Neural cell (in vitro differentiated cells): ENCODE results near the gene IDS.

ENCODE experiments used
- EZH2 ChIP-seq: fragments of 200-600, 300-800 bp; shearing (Covaris generic), sonication (generic); IDR thresholded peaks from 2 replicates; pipeline ENCODE4 v1.6.1; 2014; ENCODE audit warnings: antibody characterized with exemption, low read length, borderline replicate concordance, mild to moderate bottlenecking; ENCODE audit not compliant: insufficient read depth, poor library complexity, severe bottlenecking
- MXI1 ChIP-seq: fragments of 450-650 bp; conservative IDR thresholded peaks from 2 replicates; pipeline ENCODE4 v1.6.1; 2014; ENCODE audit warnings: antibody characterized with exemption, mild to moderate bottlenecking; ENCODE audit not compliant: poor library complexity, severe bottlenecking
- POLR2AphosphoS5 ChIP-seq: IDR thresholded peaks from 2 replicates; pipeline ENCODE4 v1.6.1; 2012
- TAF1 ChIP-seq: IDR thresholded peaks from 2 replicates; pipeline ENCODE4 v1.6.1; 2012; ENCODE audit warnings: low read depth
- TF ChIP-seq, protein P1 (sequence below): fragments of 450-650 bp; IDR thresholded peaks from 2 replicates; pipeline ENCODE4 v1.5.1; 2014; ENCODE audit warnings: antibody characterized with exemption, mild to moderate bottlenecking, moderate library complexity; ENCODE audit not compliant: poor library complexity, severe bottlenecking
- TF ChIP-seq, protein P2 (sequence below): IDR thresholded peaks from 2 replicates; pipeline ENCODE4 v1.6.1; 2012; ENCODE audit warnings: borderline replicate concordance

DNA sequence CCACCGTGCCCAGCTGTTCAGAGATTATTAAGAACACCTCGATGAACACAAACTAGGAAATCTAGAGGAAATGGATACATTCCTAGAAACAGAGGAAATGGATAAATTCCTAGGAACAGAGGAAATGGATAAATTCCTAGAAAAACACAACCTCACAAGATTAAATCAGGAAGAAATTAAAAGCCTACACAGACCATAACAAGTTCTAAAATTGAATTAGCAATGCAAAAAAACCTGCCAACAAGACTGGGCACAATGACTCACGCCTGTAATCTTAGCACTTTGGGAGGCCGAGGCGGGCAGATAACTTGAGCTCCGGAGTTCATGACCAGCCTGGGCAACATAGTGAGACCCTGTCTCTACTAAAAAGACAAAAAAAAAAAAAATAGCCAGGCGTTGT, 13.1 kb upstream of the IDS start:
- TF ChIP-seq, protein P1, sequence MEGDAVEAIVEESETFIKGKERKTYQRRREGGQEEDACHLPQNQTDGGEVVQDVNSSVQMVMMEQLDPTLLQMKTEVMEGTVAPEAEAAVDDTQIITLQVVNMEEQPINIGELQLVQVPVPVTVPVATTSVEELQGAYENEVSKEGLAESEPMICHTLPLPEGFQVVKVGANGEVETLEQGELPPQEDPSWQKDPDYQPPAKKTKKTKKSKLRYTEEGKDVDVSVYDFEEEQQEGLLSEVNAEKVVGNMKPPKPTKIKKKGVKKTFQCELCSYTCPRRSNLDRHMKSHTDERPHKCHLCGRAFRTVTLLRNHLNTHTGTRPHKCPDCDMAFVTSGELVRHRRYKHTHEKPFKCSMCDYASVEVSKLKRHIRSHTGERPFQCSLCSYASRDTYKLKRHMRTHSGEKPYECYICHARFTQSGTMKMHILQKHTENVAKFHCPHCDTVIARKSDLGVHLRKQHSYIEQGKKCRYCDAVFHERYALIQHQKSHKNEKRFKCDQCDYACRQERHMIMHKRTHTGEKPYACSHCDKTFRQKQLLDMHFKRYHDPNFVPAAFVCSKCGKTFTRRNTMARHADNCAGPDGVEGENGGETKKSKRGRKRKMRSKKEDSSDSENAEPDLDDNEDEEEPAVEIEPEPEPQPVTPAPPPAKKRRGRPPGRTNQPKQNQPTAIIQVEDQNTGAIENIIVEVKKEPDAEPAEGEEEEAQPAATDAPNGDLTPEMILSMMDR: no peak
- TF ChIP-seq EZH2 (no peak), MXI1 (no peak), POLR2AphosphoS5 (no peak), TAF1 (no peak)
- TF ChIP-seq, protein P2, sequence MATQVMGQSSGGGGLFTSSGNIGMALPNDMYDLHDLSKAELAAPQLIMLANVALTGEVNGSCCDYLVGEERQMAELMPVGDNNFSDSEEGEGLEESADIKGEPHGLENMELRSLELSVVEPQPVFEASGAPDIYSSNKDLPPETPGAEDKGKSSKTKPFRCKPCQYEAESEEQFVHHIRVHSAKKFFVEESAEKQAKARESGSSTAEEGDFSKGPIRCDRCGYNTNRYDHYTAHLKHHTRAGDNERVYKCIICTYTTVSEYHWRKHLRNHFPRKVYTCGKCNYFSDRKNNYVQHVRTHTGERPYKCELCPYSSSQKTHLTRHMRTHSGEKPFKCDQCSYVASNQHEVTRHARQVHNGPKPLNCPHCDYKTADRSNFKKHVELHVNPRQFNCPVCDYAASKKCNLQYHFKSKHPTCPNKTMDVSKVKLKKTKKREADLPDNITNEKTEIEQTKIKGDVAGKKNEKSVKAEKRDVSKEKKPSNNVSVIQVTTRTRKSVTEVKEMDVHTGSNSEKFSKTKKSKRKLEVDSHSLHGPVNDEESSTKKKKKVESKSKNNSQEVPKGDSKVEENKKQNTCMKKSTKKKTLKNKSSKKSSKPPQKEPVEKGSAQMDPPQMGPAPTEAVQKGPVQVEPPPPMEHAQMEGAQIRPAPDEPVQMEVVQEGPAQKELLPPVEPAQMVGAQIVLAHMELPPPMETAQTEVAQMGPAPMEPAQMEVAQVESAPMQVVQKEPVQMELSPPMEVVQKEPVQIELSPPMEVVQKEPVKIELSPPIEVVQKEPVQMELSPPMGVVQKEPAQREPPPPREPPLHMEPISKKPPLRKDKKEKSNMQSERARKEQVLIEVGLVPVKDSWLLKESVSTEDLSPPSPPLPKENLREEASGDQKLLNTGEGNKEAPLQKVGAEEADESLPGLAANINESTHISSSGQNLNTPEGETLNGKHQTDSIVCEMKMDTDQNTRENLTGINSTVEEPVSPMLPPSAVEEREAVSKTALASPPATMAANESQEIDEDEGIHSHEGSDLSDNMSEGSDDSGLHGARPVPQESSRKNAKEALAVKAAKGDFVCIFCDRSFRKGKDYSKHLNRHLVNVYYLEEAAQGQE: no peak
